Brain microvascular endothelial cell (primary cell): Measurements from ENCODE around the gene CIC.

Experiments used
- DNase-seq: peaks from one replicate; pipeline ENCODE4 v3.0.0-alpha.2; 2020
- H3K27ac ChIP-seq: fragments of 250-450 bp; sonication (Bioruptor Pico); 2 replicates; pipeline ENCODE4 v1.5.1; 2020; ENCODE audit warnings: mild to moderate bottlenecking, moderate library complexity
- H3K27me3 ChIP-seq: fragments of 250-450 bp; sonication (Bioruptor Pico); replicated peaks from 2 replicates; pipeline ENCODE4 v1.5.1; 2020; ENCODE audit warnings: mild to moderate bottlenecking
- H3K36me3 ChIP-seq: fragments of 250-450 bp; sonication (Bioruptor Pico); replicated peaks from 2 replicates; pipeline ENCODE4 v1.5.1; 2020; ENCODE audit warnings: mild to moderate bottlenecking
- H3K4me3 ChIP-seq: 2 replicates; pipeline ENCODE4 v1.5.1; 2011; ENCODE audit warnings: low read depth, mild to moderate bottlenecking, control low read depth, low read length, moderate library complexity
- in situ Hi-C: cut with HindIII; loops from 2 replicates; pipeline ENCODE4 v1.10.0; 2017; ENCODE audit warnings: low sequenced_read_pairs, low pct_ligation_motif_present
- TF ChIP-seq, protein P1 (sequence below): IDR thresholded peaks from 2 replicates; pipeline ENCODE4 v1.5.1; 2011; ENCODE audit warnings: low read depth, mild to moderate bottlenecking, moderate library complexity, low read length, control low read depth, inconsistent platforms; ENCODE audit errors: missing control alignments

The CIC gene

DNA sequence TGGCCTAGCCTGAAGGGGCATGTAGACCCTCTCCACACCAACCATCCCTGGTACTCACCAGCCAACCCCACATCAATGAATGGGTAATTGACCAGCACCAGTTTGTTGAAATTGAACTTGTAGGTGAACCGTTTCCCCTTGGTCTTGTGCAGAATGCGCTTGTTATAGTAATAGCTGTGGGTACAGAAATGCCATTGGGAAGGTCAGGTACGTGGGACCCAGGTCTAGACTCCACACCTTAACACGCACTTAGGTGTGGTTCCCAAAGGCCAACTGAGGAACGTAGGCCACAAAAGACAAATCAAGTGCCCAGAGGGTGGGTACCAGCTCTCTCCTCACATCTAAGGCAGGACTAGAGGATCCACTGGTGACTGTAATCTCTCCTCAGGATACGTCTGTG is 19.3 kb upstream of the CIC start:
- Histone ChIP-seq H3K27ac (no peak overlapping the region), H3K4me3 (no peak overlapping the region), H3K36me3 (peaks cover 22% of the 10 kb centered on the region), H3K27me3 (no peaks in the 10 kb centered on the region)
- in situ Hi-C loops, result no loop called here
- TF ChIP-seq, protein P1, sequence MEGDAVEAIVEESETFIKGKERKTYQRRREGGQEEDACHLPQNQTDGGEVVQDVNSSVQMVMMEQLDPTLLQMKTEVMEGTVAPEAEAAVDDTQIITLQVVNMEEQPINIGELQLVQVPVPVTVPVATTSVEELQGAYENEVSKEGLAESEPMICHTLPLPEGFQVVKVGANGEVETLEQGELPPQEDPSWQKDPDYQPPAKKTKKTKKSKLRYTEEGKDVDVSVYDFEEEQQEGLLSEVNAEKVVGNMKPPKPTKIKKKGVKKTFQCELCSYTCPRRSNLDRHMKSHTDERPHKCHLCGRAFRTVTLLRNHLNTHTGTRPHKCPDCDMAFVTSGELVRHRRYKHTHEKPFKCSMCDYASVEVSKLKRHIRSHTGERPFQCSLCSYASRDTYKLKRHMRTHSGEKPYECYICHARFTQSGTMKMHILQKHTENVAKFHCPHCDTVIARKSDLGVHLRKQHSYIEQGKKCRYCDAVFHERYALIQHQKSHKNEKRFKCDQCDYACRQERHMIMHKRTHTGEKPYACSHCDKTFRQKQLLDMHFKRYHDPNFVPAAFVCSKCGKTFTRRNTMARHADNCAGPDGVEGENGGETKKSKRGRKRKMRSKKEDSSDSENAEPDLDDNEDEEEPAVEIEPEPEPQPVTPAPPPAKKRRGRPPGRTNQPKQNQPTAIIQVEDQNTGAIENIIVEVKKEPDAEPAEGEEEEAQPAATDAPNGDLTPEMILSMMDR, result no peak
- DNase-seq, result no peak

DNA sequence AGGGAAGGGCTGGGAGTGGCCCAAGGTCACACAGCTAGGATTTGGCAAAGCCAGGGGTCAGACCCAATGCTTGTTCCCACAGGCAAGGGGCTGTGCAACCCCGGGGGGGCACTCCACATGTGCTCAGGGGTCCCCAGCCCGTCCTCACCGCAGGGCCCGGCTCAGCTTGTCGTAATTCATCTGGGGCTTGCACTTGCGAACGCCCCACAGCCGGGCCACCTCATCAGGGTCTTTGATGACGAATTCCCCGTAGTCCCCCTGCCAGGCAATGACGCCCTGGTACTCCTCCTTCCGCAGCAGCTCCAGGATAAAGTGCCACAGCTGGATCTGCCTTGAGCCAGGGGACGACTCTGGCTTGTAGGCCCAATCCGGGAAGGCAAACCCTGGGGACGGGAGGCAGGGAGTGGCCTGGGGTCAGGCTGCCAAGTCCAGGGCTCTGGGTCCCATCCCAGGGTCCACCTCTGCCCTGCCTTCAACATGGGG is 18.8 kb upstream of the CIC start:
- Histone ChIP-seq H3K27ac (peak overlapping the region; percentile 1), H3K36me3 (peaks cover 22% of the 10 kb centered on the region), H3K27me3 (no peaks in the 10 kb centered on the region), H3K4me3 (no peak overlapping the region)
- in situ Hi-C loops, result no loop called here
- DNase-seq, result no peak
- TF ChIP-seq, protein P1, result no peak

DNA sequence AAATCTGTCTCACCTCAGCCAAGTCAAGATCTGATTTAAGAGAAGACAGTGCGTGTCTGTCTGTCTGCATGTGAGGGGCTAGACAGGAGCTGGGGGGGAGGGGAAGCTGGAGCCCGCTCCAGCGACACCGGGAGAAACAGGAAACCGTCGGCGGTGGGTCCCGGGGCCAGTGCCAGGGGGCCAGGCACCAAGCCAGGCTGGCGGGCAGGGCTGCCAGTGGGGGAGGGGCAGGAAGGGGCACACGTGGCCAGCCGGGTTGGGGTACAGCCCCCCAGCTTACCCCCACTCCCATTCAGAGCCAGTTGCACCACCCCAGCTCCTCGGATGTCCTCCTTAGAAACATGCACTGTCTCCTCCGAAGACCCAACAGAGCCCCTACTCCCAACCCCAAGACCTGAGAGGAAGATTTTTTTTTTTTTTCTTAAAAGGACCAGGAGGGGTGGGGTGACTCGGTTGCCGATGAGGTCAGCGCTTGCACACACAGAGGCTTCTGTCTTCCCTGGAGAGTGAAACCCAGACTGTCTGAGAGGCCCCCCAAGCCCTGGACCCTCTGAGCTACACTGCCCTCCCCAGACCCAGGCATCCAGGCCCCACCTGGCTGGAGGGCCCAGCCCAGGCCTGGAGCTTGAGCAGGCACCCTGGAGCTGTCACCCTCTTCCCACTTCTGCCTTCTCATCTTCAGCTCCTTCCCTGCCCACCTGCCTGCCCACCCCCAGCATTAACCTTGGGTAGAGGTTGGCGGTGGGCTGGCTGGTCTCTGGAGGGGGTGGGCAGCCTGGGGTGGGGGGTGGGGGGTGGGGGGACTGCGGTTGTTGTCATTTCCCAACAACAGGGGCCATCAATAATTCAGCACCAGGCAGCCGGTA is 18.2 kb upstream of the CIC start:
- H3K4me3 ChIP-seq, result peak overlapping the region; percentile 17
- in situ Hi-C loops, result no loop called here
- H3K27ac ChIP-seq, result peak overlapping the region; percentile 1
- peaks cover 22% of the 10 kb centered on the region for H3K36me3 ChIP-seq
- TF ChIP-seq, protein P1, result no peak
- DNase-seq, result no peak
- H3K27me3 ChIP-seq, result no peaks in the 10 kb centered on the region

DNA sequence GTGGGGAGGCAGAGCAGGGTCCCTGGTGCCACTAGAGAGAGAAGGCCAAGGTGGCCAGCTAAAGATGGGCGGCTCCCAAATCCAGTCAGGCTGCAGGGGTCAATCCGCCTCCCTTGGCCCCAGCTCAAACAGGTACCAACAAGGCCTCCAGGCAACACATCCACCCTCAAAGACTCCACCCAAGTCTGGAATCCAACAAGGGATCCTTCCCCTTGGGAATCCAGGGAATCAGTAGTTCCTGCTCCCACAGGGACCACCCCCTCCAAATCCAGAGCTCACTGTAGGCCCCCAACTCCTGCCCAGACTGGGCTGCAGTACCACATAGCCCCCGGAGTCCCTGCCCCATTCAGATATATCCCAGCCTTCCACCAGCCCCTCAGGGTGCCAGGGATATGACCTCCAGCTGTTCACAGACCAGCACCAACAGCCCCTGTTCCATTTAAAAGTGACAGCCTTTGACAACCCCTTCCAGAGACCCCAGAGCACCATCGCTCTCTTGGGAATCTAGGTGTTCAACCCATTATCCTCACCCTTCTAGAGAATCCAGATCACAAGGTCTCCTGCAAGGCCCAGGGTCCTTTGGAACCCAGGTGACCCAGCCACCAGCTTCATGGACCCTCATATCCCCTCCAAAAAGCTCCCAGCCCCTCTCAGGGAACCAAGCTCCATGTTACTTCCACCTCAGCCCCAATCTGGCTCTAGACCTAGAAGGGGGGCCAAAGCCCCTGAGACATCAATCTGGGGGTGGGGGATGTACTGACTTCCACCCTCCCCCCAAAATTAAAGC is 17.3 kb upstream of the CIC start:
- TF ChIP-seq, protein P1, result no peak
- Histone ChIP-seq H3K27me3 (no peaks in the 10 kb centered on the region), H3K36me3 (peaks cover 22% of the 10 kb centered on the region), H3K27ac (peak overlapping the region; percentile 51), H3K4me3 (peak overlapping the region; percentile 93)
- DNase-seq, result no peak
- in situ Hi-C loops, result no loop called here

DNA sequence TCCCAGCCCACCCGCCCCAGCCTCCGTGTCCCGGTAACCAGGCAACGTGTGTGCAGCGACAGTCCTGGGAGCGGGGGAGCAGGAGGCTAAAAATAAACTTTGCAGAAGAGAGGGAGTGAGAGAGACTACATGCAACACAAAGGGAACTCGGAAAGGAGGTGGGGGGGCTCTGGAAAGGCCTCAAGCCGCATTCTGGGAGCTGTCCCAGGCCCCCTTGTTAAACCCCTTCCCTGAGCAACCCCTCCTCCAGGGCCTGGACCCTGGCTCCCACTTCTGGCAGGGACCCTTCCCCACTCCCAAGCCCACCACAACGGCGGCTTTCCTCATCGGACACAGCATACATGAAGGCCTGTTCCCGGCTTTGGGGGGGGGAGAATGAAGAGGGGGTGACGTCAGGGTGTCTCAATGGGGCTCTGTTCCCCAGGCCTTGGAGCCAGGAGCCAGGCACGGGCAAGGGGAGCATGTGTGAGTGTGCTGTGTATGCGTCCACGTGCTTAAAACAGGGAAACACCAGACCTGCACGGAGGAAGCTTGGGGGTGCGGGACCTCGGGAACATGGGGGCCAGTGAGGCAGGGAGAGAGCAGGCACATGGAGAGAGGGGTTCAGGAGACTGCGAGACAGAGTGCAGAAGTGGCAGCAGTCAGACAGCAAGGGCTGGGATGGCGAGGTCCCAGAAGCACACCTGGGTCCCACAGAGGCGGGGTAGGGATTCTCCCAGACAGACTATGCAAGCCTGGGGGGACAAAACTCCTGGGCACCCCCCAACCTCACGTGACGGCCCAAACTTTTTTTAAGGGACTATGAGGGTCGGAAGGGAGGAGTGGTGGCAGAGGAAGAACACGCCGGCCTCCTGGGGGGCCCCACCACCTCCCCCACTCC is 16.4 kb upstream of the CIC start:
- Histone ChIP-seq H3K36me3 (peaks cover 22% of the 10 kb centered on the region), H3K27ac (peak overlapping the region; percentile 57), H3K4me3 (peak overlapping the region; percentile 93), H3K27me3 (no peaks in the 10 kb centered on the region)
- in situ Hi-C loops, result no loop called here
- TF ChIP-seq, protein P1, result no peak
- DNase-seq, result no peak
